HG03571 (cell line): ENCODE data around the gene SLC6A18.

ENCODE experiments used
- ATAC-seq: cut with Tn5 transposase; IDR thresholded peaks from one replicate; pipeline ENCODE4 v1.9.1; 2021; ENCODE audit not compliant: unreplicated experiment

Gene SLC6A18, protein sequence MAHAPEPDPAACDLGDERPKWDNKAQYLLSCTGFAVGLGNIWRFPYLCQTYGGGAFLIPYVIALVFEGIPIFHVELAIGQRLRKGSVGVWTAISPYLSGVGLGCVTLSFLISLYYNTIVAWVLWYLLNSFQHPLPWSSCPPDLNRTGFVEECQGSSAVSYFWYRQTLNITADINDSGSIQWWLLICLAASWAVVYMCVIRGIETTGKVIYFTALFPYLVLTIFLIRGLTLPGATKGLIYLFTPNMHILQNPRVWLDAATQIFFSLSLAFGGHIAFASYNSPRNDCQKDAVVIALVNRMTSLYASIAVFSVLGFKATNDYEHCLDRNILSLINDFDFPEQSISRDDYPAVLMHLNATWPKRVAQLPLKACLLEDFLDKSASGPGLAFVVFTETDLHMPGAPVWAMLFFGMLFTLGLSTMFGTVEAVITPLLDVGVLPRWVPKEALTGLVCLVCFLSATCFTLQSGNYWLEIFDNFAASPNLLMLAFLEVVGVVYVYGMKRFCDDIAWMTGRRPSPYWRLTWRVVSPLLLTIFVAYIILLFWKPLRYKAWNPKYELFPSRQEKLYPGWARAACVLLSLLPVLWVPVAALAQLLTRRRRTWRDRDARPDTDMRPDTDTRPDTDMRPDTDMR

GRCh38 chr5:1225081-1225480, at the start of gene SLC6A18:
Gene SLC6A18, plus strand, starts transcription at chr5:1225381. Its CDS starts 97 bp downstream, at chr5:1225478.
- ATAC-seq: no peak

DNA sequence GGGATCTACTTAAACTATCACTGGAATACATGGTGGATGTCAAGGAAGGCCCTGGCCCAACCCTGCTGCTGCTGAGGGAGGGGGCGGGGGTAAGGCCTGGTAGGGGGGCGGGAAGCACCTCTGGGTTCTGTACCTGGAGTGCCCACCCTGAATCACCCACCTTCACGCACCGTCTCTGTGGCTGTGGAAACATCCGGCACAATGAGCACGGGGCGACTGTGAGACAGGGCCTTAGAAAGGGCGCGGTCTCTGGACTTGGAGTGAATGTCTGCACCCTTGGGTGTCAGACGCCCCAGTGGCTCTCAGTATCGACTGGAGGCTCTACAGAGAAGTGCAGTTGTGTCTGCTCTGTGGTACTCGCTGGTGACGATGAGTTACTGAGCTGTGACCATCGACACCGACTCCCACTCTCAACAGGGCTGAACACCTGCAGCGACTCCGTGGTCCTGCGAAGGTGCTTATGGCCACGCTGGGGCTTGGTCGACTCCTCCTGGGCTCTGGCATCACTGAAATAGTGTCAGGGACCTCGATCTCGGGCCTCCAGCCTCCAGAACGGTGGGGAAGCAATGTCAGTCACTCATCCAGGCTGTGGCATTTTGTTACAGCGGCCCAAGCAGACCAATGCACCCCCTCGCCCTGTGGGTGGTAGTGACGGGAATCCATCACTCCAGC, 49.2 kb upstream of the SLC6A18 start:
- ATAC-seq: no peak

- no peak for ATAC-seq
Observed at GRCh38 chr5:1176473-1177391, 48.4 kb upstream of the SLC6A18 start.

DNA sequence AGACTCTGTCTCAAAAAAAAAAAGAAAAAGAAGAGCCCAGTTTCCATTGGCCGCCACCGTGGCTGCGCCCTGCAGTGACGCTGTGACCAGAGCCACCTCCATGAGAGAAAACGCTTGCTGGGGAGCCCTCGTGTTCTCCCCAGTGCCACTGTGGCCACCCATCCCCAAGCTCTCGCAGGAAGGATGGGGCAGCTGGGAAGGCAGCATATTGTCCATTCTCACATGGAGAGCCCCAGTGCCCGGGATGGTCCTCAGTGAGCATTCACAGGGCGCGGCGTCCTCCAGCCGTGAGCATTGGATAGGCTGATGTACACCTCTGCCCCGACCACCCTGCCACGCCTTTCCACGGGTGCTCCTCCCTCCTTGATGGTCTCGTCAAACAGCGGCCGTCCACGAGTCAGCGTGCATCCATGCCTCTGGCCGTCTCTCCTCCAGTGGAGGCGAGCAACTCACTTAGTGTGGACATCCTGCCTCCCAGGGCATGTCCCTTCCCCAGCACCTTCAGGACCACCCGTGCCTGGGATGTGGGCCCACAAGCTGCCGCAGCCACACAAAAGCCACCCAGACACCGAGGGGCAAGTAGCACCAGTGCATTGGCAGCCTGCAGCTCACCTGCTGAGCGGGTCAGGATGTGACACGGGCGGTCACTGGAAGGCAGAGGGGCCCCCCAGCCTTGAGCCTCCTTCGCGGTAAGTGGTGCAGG, 47.2 kb upstream of the SLC6A18 start:
- no peak for ATAC-seq

- ATAC-seq: no peak
Observed at GRCh38 chr5:1178529-1179382, 46.4 kb upstream of the SLC6A18 start.

DNA sequence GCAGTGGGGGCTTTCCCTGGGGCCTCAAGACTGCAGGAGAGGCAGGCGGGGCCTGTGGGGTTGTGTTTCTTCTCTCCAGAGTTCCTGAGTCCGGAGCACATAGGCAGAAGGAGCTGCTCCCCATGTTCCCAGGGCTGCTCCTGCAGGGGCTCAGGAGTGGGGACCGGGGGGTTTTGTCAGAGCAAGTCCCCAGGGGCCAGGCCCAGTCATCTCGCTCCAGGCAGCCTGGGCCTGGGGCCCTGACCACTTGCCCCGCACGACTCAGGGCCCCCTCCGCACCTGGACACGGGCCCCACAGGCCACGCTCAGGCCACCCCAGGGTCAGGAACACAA, 45.8 kb upstream of the SLC6A18 start:
- no peak for ATAC-seq

GRCh38 chr5:1180096-1180495, 45.1 kb upstream of the SLC6A18 start:
- no peak for ATAC-seq

GRCh38 chr5:1180841-1181271, 44.3 kb upstream of the SLC6A18 start:
- ATAC-seq: no peak

DNA sequence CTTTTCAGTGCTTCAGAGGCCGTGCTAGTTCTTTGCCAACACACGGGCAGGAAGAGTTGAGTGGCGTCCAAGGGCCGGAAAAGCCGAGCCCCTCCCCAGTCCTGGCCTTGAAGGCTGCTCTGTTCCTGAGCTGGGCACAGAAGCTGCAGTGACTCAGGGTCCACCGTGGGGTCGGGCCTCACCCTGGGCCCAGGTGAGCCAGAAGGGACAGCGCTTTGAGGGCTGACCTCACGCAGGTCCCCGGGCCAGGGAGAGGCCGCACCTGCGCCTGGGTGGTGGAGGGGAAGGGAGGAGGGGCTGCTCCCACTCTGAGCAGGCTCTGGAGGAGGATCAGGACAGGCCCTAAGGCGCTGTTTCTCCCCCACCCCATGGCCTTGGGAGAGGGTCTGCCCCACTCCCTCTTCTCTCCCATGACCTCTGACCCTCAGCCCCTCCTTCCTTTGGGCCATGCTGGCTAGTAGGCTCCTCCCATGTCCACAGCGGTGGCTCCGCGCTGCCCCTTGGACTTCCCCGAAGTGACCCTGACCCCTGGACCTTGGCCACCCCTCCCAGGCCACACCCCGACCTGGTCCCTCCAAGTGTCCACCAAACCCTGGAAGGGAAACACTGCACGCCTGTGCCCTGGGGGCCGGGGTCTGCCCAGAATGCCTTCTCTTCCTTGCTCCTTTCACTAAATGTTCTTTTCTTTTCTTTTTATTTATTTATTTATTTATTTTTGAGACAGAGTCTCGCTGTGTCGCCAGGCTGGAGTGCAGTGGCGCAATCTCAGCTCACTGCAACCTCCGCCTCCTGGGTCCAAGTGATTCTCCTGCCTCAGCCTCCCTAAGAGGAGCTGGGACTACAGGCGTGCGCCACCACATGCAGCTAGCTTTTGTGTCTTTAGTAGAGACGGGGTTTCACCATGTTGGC, 43.5 kb upstream of the SLC6A18 start:
- no peak for ATAC-seq

DNA sequence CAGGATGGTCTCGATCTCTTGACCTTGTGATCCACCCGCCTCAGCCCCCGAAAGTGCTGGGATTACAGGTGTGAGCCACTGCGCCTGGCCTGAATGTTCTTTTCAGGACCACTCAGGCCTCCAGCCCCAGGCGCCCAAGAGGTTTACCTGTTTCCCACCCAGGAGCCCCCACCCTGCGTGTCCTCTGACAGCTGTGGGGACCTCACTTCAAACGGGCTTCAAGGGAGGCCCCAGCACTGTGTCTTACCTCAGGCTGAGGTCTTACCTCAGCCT, 42.9 kb upstream of the SLC6A18 start:
- no peak for ATAC-seq

DNA sequence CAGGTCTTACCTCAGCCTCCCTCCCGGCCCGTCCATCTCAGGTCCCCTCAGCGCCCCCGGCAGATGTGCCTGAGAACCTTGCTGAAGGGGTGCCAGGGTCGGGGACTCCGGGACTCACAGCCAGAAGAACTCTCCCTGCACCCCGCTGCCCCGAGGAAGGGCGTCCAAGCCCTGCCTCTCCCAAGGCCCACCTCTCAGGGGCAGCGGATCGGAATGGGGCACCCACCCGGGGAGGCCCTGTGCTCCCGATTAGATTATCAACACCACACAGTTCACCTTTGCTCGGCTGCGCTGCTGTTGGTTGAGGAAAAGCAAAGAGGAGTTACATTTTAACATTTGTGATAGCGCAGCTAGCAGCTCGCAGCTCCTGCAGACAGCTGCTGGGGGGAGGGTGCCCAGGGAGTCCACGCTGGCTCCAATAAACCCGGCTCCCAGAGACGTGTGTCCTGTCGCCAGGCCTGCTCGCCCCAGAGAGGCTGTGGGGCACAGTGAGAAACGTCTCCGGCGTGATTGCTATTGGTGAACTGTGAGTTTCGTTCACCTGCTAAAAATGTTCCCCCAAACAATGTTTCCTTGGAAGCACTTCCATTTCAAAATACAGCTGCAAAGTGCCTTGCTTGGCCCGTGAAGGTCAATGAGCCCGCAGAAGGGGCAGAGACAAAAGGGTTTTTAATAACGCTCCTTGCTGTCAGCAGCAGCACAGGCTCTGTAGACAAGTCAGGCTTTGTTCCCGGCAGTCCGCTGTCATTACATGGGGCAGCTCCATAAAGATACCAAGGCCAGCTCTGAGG, 42.4 kb upstream of the SLC6A18 start:
- no peak for ATAC-seq

DNA sequence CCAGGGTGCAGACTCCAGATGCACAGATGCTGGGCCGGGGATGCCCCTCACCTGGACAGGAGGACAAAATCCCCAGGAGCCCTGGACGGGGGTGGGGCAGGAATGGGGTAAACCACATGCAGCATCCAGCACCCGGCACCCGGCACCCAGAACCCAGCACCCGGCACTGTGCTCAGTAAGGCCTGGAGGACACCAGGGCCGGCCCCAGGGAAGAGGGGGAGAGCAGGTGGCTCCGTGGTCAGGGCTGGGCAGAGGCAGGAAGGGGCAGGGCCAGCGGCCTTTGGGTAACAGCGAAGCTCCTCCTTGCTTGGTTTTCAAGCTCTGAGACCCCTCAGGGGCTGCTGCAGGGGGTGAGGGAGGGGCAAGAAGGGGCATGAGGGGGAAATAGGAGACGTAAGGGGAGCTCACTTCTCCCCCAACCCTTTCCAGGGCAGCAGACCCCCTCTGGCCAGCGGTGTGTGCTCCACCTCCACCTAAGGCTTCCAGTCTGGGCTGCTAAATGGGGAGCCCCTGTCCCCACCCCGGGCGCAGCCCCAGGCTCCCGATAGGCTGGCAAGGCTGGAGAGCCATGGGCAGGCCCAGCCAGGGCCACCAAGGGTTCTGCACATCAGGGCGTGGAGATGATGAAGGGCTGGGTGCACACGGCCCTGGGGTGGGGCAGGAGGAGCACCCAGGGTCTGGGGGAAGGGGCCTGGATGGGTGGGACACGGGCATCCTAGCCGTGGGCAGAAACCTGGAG, 41.6 kb upstream of the SLC6A18 start:
- no peak for ATAC-seq

DNA sequence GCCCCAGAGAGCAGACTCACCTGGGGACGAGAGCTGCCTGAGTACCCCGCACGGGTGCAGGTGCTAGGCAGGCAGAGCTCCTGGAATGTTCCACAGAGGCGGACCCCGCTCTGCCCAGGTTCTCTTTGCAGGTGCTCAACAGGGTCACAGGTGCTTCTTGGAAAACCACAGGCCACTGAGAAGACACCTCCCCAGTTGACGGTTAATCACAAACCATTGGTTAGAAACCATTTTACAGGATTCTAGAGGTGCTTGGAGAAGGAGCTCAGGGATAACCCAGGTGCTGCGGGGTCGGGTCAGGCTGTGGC, 41.1 kb upstream of the SLC6A18 start:
- no peak for ATAC-seq

DNA sequence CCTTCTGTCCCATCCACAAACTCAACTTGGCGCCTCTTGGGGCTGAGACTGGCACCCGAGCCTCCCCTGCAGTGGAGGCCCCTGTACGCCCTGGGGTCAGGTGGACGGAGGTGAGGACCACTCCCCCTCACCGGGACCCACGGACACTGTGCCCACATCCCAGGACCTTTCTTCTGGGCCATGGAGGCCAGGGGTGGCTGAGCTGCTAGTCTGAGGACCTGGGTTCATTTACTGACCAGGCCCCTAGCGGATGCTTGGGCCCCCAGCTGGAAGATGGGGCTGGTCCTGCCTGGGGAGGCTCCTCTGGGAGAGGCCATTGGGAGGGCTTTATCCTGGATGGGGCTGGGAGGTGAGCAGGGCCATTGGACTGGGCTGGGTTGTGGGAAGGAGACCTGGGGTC, 40.7 kb upstream of the SLC6A18 start:
- ATAC-seq: no peak

DNA sequence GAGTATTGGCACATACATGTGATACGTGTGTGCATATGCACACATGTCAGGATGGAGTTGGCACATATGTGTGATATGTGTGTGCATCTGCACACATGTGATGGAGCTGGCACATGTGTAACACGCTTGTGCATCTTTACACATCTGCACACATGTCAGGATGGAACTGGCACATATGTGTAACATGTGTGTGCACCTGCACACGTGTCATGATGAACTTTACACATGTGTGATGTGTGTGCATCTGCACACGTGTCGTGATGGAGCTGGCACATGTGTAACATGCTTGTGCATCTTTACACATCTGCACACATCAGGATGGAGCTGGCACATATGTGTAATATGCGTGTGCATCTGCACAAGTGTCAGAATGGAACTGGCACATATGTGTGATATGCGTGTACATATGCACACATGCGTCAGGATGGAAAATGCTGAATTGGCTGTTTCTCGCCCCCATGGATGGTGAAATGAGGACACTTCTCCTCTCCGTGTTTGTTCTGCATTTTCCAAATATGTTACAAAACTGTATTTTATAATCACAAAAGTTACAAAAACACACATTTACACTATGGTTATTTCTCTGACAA, 40.0 kb upstream of the SLC6A18 start:
- ATAC-seq: no peak

DNA sequence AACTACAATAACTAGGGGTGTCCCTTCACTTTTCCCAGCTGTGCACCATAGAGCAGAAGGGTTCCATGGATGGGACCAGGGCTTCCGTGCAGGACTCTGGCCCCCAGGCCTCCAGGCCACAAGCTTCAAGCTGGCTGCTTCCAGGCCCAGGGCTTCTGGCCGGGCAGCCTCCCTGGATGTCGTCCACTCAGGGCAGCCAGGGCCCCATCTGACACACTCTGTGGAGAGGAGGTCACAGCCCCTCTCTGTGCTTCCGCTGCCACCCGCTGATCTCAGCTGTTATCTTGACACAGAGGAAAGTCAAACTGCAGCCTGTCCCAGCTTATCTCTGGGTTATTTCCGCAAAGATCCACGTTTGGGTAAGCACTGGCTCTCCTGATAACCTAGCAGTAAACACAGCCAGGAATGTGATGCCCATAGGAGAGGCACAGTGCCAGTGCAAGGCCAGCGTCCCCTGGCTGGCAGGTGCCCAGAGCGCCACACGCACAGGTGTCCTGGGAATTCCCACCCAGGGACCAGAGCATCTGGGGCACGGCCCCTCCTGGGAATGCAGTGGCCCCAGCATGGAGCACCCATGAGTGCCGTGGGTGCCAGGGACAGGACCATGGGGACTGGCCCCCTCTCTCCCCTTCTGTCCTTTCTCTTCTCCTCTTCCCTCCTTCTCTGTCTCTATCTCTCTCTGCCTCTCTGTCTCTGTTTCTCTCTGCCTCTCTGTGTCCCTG, 39.4 kb upstream of the SLC6A18 start:
- ATAC-seq: no peak
